GM21717 (cell line): ENCODE results near the gene MMP24.
"Not testable (repeated sequence)": the region's sequence is repeated elsewhere in the genome, so short reads cannot be mapped to it uniquely, and the experiment has no call there.

Experiments used
- ATAC-seq: cut with Tn5 transposase; IDR thresholded peaks from one replicate; pipeline ENCODE4 v1.9.1; 2021; ENCODE audit warnings: mild to moderate bottlenecking, moderate library complexity; ENCODE audit not compliant: unreplicated experiment

Gene MMP24

GRCh38 chr20:35254448-35254999 is 28.0 kb downstream of the MMP24 start:
- no peak for ATAC-seq

- ATAC-seq: no peak
Observed at GRCh38 chr20:35257175-35257909, 30.9 kb downstream of the MMP24 start.

- no peak for ATAC-seq
Observed at GRCh38 chr20:35260426-35260825, 33.9 kb downstream of the MMP24 start.

GRCh38 chr20:35262321-35262720 is 35.8 kb downstream of the MMP24 start:
- not testable (repeated sequence) for ATAC-seq

- not testable (repeated sequence) for ATAC-seq
Observed at GRCh38 chr20:35262731-35263531, 36.4 kb downstream of the MMP24 start.

- ATAC-seq: no peak
Observed at GRCh38 chr20:35263532-35264341, 37.2 kb downstream of the MMP24 start.

GRCh38 chr20:35264755-35265154 is 38.3 kb downstream of the MMP24 start:
- no peak for ATAC-seq

GRCh38 chr20:35267092-35267491 is 40.6 kb downstream of the MMP24 start:
- no peak for ATAC-seq

GRCh38 chr20:35269055-35269781 is 42.7 kb downstream of the MMP24 start:
- ATAC-seq: no peak

- no peak for ATAC-seq
Observed at GRCh38 chr20:35270021-35270902, 43.8 kb downstream of the MMP24 start.

GRCh38 chr20:35271073-35271882 is 44.8 kb downstream of the MMP24 start:
- no peak for ATAC-seq

GRCh38 chr20:35271904-35272303 is 45.4 kb downstream of the MMP24 start:
- ATAC-seq: no peak

GRCh38 chr20:35273449-35274171 is 47.1 kb downstream of the MMP24 start:
- no peak for ATAC-seq

- ATAC-seq: no peak
Observed at GRCh38 chr20:35274172-35275092, 47.9 kb downstream of the MMP24 start.

- no peak for ATAC-seq
Observed at GRCh38 chr20:35275741-35276251, 49.3 kb downstream of the MMP24 start.

GRCh38 chr20:35276408-35276807 is 49.9 kb downstream of the MMP24 start:
- no peak for ATAC-seq

- ATAC-seq: no peak
Observed at GRCh38 chr20:35277127-35277526, 50.6 kb downstream of the MMP24 start.
